Measurements from ENCODE around the gene GAREM1. TPM values are rescaled to one million over a fixed set of nuclear protein-coding genes. Genes with fewer than 3 reads are reported as not detected.
"Not testable (repeated sequence)": the region's sequence is repeated elsewhere in the genome, so short reads cannot be mapped to it uniquely, and the experiment has no call there.

The GAREM1 gene
- total and polyA plus RNA-seq, 7 experiments from 2014 or later: 0.06 to 1.0 (median 0.43) TPM; not detected in 2

DNA sequence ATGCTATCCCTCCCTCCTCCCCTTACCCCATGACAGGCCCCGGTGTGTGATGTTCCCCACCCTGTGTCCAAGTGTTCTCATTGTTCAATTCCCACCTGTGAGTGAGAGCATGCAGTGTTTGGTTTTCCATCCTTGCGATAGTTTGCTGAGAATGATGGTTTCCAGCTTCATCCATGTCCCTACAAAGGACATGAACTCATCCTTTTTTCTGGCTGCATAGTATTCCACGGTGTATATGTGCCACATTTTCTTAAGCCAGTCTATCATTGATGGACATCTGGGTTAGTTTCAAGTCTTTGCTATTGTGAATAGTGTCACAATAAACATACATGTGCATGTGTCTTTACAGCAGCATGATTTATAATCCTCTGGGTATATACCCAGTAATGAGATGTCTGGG, 129.6 kb downstream of the GAREM1 start:
- ATAC-seq; H3K4me1 Mint-ChIP-seq; H3K27ac ChIP-seq (ENCODE audit: low read depth, low read length); DNase-seq; H3K9me3 ChIP-seq (ENCODE audit: control insufficient read depth in 2 of 3, low read length in 3 of 3); H3K4me1 ChIP-seq (ENCODE audit: control insufficient read depth in 2 of 2, insufficient read depth in 2 of 2, low read length in 2 of 2); H3K27ac Mint-ChIP-seq; H3K36me3 Mint-ChIP-seq; intact Hi-C loops (cut with micrococcal nuclease); H3K4me3 Mint-ChIP-seq; H3K4me3 ChIP-seq (ENCODE audit: low read length); H3K9me3 Mint-ChIP-seq; H3K27me3 ChIP-seq (ENCODE audit: control insufficient read depth in 2 of 2, insufficient read depth in 2 of 2, low read length in 2 of 2); POLR2A ChIA-PET; CTCF ChIA-PET; H3K36me3 ChIP-seq (ENCODE audit: control insufficient read depth in 2 of 3, insufficient read depth in 3 of 3, low read length in 3 of 3): not testable (repeated sequence)
- peaks cover 0 to 23% (median 5%) of the 10 kb centered on the region in 5 donors for H3K27me3 Mint-ChIP-seq

GRCh38 chr18:32339045-32339444, 131.6 kb downstream of the GAREM1 start:
- ChIA-PET CTCF (no interaction called here), POLR2A (no interaction called here)
- Mint-ChIP-seq H3K4me1 (no peaks in the 10 kb centered on the region), H3K27ac (no peak overlapping the region), H3K36me3 (no peaks in the 10 kb centered on the region), H3K27me3 (peaks cover 0 to 22% (median 3%) of the 10 kb centered on the region in 5 donors), H3K4me3 (no peak overlapping the region), H3K9me3 (peaks cover 0 to 3% (median 0%) of the 10 kb centered on the region in 11 donors)
- no peak overlapping the region for H3K27ac ChIP-seq (ENCODE audit: low read depth, low read length)
- ATAC-seq (no peak), DNase-seq (no peak)
- H3K27me3 ChIP-seq (ENCODE audit: control insufficient read depth in 2 of 2, insufficient read depth in 2 of 2, low read length in 2 of 2): no peaks in the 10 kb centered on the region
- no peak overlapping the region for H3K4me3 ChIP-seq (ENCODE audit: low read length)
- H3K9me3 ChIP-seq (ENCODE audit: control insufficient read depth in 2 of 3, low read length in 3 of 3): no peaks in the 10 kb centered on the region
- intact Hi-C loops (cut with micrococcal nuclease): no loop called here
- H3K36me3 ChIP-seq (ENCODE audit: control insufficient read depth in 2 of 3, insufficient read depth in 3 of 3, low read length in 3 of 3): no peaks in the 10 kb centered on the region
- H3K4me1 ChIP-seq (ENCODE audit: control insufficient read depth in 2 of 2, insufficient read depth in 2 of 2, low read length in 2 of 2): no peaks in the 10 kb centered on the region

- peaks cover 0 to 3% (median 0%) of the 10 kb centered on the region in 11 donors for H3K9me3 Mint-ChIP-seq
- ATAC-seq: no peak
- no peak overlapping the region for H3K27ac Mint-ChIP-seq
Measured at GRCh38 chr18:32337821-32338220, 132.9 kb downstream of the GAREM1 start.

GRCh38 chr18:32337347-32337746, 133.3 kb downstream of the GAREM1 start:
- Histone ChIP-seq H3K36me3 (ENCODE audit: control insufficient read depth in 2 of 3, insufficient read depth in 3 of 3, low read length in 3 of 3) (no peaks in the 10 kb centered on the region), H3K4me1 (ENCODE audit: control insufficient read depth in 2 of 2, insufficient read depth in 2 of 2, low read length in 2 of 2) (no peaks in the 10 kb centered on the region), H3K9me3 (ENCODE audit: control insufficient read depth in 2 of 3, low read length in 3 of 3) (no peaks in the 10 kb centered on the region), H3K27me3 (ENCODE audit: control insufficient read depth in 2 of 2, insufficient read depth in 2 of 2, low read length in 2 of 2) (no peaks in the 10 kb centered on the region), H3K27ac (ENCODE audit: low read depth, low read length) (no peak overlapping the region), H3K4me3 (ENCODE audit: low read length) (no peak overlapping the region)
- Mint-ChIP-seq H3K27me3 (peaks cover 0 to 16% (median 0%) of the 10 kb centered on the region in 5 donors), H3K27ac (no peak overlapping the region), H3K4me3 (no peak overlapping the region), H3K4me1 (no peaks in the 10 kb centered on the region), H3K9me3 (peaks cover 0 to 3% (median 0%) of the 10 kb centered on the region in 11 donors), H3K36me3 (no peaks in the 10 kb centered on the region)
- ChIA-PET CTCF (no interaction called here), POLR2A (no interaction called here)
- DNase-seq: no peak
- intact Hi-C loops (cut with micrococcal nuclease): no loop called here
- no peak for ATAC-seq

More at GRCh38 chr18:32337821-32338220, 132.9 kb downstream of the GAREM1 start:
- no peaks in the 10 kb centered on the region for H3K36me3 Mint-ChIP-seq
- H3K27me3 Mint-ChIP-seq: peaks cover 0 to 19% (median 0%) of the 10 kb centered on the region in 5 donors
- intact Hi-C loops (cut with micrococcal nuclease): no loop called here
- ChIA-PET POLR2A (no interaction called here), CTCF (no interaction called here)
- no peaks in the 10 kb centered on the region for H3K36me3 ChIP-seq (ENCODE audit: control insufficient read depth in 2 of 3, insufficient read depth in 3 of 3, low read length in 3 of 3)
- H3K4me1 Mint-ChIP-seq: no peaks in the 10 kb centered on the region
- no peak for DNase-seq
- no peak overlapping the region for H3K27ac ChIP-seq (ENCODE audit: low read depth, low read length)
- no peak overlapping the region for H3K4me3 ChIP-seq (ENCODE audit: low read length)
- H3K9me3 ChIP-seq (ENCODE audit: control insufficient read depth in 2 of 3, low read length in 3 of 3): no peaks in the 10 kb centered on the region
- no peaks in the 10 kb centered on the region for H3K4me1 ChIP-seq (ENCODE audit: control insufficient read depth in 2 of 2, insufficient read depth in 2 of 2, low read length in 2 of 2)
- H3K27me3 ChIP-seq (ENCODE audit: control insufficient read depth in 2 of 2, insufficient read depth in 2 of 2, low read length in 2 of 2): no peaks in the 10 kb centered on the region
- no peak overlapping the region for H3K4me3 Mint-ChIP-seq

DNA sequence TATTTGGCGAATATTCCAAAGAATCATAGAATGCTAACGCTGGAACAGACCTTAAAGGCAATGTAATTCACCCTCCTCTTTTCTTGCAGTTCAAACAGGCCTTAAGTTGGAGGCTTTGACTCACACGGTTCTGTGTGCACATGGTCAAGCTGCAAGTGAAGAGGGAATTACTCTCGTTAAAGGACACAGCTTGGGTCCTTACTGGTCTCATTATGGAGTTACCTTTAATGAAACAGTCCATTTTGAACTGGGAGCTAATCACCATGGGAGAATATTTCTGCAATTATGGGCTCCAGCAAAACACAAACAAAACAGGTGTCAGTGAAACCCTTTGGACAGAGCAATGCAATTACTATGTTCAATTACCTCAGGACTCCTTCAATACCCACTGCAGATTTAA, 135.5 kb downstream of the GAREM1 start:
- peaks cover 0 to 11% (median 6%) of the 10 kb centered on the region in 5 donors for H3K27me3 Mint-ChIP-seq
- ATAC-seq (no peak), DNase-seq (no peak)
- ChIA-PET CTCF (no interaction called here), POLR2A (no interaction called here)
- intact Hi-C loops (cut with micrococcal nuclease): no loop called here
- H3K27me3 ChIP-seq (ENCODE audit: control insufficient read depth in 2 of 2, insufficient read depth in 2 of 2, low read length in 2 of 2): no peaks in the 10 kb centered on the region
- no peak overlapping the region for H3K27ac Mint-ChIP-seq
- no peak overlapping the region for H3K27ac ChIP-seq (ENCODE audit: low read depth, low read length)
- H3K4me1 ChIP-seq (ENCODE audit: control insufficient read depth in 2 of 2, insufficient read depth in 2 of 2, low read length in 2 of 2): no peaks in the 10 kb centered on the region
- H3K4me3 ChIP-seq (ENCODE audit: low read length): no peak overlapping the region
- no peaks in the 10 kb centered on the region for H3K9me3 Mint-ChIP-seq
- no peaks in the 10 kb centered on the region for H3K9me3 ChIP-seq (ENCODE audit: control insufficient read depth in 2 of 3, low read length in 3 of 3)
- H3K4me1 Mint-ChIP-seq: no peaks in the 10 kb centered on the region
- H3K36me3 Mint-ChIP-seq: no peaks in the 10 kb centered on the region
- H3K36me3 ChIP-seq (ENCODE audit: control insufficient read depth in 2 of 3, insufficient read depth in 3 of 3, low read length in 3 of 3): no peaks in the 10 kb centered on the region
- no peak overlapping the region for H3K4me3 Mint-ChIP-seq

DNA sequence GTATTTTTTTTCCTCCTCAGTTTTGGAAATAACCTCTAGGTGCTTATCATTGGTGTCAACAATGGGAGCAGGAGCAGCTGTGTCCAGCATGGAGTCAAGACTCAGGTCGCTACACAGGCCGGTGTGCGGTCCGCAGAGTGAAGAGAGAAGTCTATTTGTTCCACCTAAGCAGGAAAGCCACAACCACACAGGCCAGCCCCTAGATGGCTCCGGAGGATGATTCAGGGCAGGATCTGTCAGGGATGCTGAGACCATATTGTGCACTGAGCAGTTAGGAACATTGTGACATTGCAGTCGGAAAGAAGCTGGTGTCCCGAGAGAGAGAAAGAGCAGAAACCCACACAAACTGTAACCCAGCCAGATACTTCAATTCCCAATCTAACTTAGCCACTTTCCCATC, 136.9 kb downstream of the GAREM1 start:
- Mint-ChIP-seq H3K27me3 (peaks cover 0 to 11% (median 5%) of the 10 kb centered on the region in 5 donors), H3K9me3 (no peaks in the 10 kb centered on the region), H3K4me3 (no peak overlapping the region), H3K4me1 (no peaks in the 10 kb centered on the region), H3K27ac (no peak overlapping the region), H3K36me3 (no peaks in the 10 kb centered on the region)
- Histone ChIP-seq H3K27ac (ENCODE audit: low read depth, low read length) (no peak overlapping the region), H3K27me3 (ENCODE audit: control insufficient read depth in 2 of 2, insufficient read depth in 2 of 2, low read length in 2 of 2) (no peaks in the 10 kb centered on the region), H3K36me3 (ENCODE audit: control insufficient read depth in 2 of 3, insufficient read depth in 3 of 3, low read length in 3 of 3) (no peaks in the 10 kb centered on the region), H3K4me1 (ENCODE audit: control insufficient read depth in 2 of 2, insufficient read depth in 2 of 2, low read length in 2 of 2) (no peaks in the 10 kb centered on the region), H3K4me3 (ENCODE audit: low read length) (no peak overlapping the region), H3K9me3 (ENCODE audit: control insufficient read depth in 2 of 3, low read length in 3 of 3) (no peaks in the 10 kb centered on the region)
- intact Hi-C loops (cut with micrococcal nuclease): no loop called here
- ChIA-PET POLR2A (no interaction called here), CTCF (no interaction called here)
- ATAC-seq (no peak), DNase-seq (no peak)

DNA sequence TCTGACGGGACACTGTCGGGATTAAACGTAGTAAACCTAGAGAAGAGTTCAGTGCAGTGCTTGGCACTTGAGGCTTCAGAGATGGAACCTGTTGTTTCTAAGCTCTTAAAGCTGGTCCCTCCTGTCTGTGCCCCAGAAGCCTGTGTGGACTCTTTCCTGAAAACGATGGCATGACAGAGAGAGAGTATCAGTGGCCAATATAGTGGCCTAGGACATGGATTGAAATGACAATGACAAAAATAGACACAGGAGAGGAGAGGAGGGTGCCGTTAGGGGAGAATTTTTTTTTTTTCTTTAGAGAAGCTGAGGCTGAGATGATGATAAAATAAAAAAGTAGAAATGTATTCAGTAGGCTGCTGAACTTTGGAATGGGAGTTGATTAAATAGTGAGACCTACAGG, 138.0 kb downstream of the GAREM1 start:
- no peak for DNase-seq
- no peak overlapping the region for H3K4me3 Mint-ChIP-seq
- Histone ChIP-seq H3K27me3 (ENCODE audit: control insufficient read depth in 2 of 2, insufficient read depth in 2 of 2, low read length in 2 of 2) (no peaks in the 10 kb centered on the region), H3K4me3 (ENCODE audit: low read length) (no peak overlapping the region), H3K9me3 (ENCODE audit: control insufficient read depth in 2 of 3, low read length in 3 of 3) (no peaks in the 10 kb centered on the region), H3K4me1 (ENCODE audit: control insufficient read depth in 2 of 2, insufficient read depth in 2 of 2, low read length in 2 of 2) (no peaks in the 10 kb centered on the region), H3K36me3 (ENCODE audit: control insufficient read depth in 2 of 3, insufficient read depth in 3 of 3, low read length in 3 of 3) (no peaks in the 10 kb centered on the region), H3K27ac (ENCODE audit: low read depth, low read length) (no peak overlapping the region)
- ChIA-PET CTCF (no interaction called here), POLR2A (no interaction called here)
- no peaks in the 10 kb centered on the region for H3K4me1 Mint-ChIP-seq
- ATAC-seq: no peak
- no peaks in the 10 kb centered on the region for H3K9me3 Mint-ChIP-seq
- intact Hi-C loops (cut with micrococcal nuclease): no loop called here
- H3K36me3 Mint-ChIP-seq: no peaks in the 10 kb centered on the region
- H3K27ac Mint-ChIP-seq: no peak overlapping the region
- H3K27me3 Mint-ChIP-seq: peaks cover 0 to 14% (median 7%) of the 10 kb centered on the region in 5 donors
